WERI-Rb-1 (cell line): ENCODE results near the gene NEURL4.
"Not testable (repeated sequence)": the region's sequence is repeated elsewhere in the genome, so short reads cannot be mapped to it uniquely, and the experiment has no call there.

Experiments used
- DNase-seq: peaks from one replicate; pipeline ENCODE4 v3.0.0-alpha.2; 2020
- H3K27ac ChIP-seq: fragments of 250-450 bp; sonication (Bioruptor Pico); 2 replicates; pipeline ENCODE4 v1.5.1; 2020; ENCODE audit warnings: mild to moderate bottlenecking, moderate library complexity
- H3K27me3 ChIP-seq: fragments of 250-450 bp; sonication (Bioruptor Pico); 2 replicates; pipeline ENCODE4 v1.5.1; 2021; ENCODE audit warnings: mild to moderate bottlenecking, low read depth, moderate library complexity; ENCODE audit not compliant: insufficient read depth, severe bottlenecking
- H3K36me3 ChIP-seq: fragments of 250-450 bp; sonication (Bioruptor Pico); 2 replicates; pipeline ENCODE4 v1.5.1; 2020; ENCODE audit warnings: mild to moderate bottlenecking, moderate library complexity
- H3K4me3 ChIP-seq: 2 replicates; pipeline ENCODE4 v1.5.1; 2011; ENCODE audit warnings: low read depth, mild to moderate bottlenecking, control low read depth, low read length
- H3K9me3 ChIP-seq: fragments of 250-450 bp; sonication (Bioruptor Pico); 2 replicates; pipeline ENCODE4 v1.5.1; 2021; ENCODE audit warnings: mild to moderate bottlenecking, moderate library complexity; ENCODE audit not compliant: severe bottlenecking
- TF ChIP-seq, protein P1 (sequence below): IDR thresholded peaks from 2 replicates; pipeline ENCODE4 v1.5.1; 2011; ENCODE audit warnings: low read depth, mild to moderate bottlenecking, control low read depth, inconsistent platforms, low read length

NEURL4 gene

DNA sequence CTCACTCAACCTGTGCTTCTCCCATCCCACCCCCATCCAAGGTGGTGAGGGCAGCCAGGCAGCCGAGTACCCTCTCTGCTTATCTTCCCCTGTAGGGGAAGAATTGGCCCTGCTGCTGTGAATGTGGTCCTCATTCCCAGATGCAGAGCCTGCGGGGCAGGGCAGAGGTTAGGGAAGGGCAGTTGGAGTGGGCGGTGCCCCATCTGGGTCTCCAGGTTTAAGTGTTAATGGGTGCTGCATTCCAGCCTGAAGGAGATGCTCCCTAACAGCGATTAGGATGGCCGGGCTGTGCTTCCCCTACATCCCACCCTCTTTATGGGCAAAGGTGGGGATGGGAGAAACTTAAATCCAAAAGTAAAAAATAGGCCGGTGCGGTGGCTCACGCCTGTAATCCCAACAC is 37.9 kb upstream of the NEURL4 start:
- no peak for DNase-seq
- H3K4me3 ChIP-seq = no peak overlapping the region
- no peak overlapping the region for H3K27ac ChIP-seq

DNA sequence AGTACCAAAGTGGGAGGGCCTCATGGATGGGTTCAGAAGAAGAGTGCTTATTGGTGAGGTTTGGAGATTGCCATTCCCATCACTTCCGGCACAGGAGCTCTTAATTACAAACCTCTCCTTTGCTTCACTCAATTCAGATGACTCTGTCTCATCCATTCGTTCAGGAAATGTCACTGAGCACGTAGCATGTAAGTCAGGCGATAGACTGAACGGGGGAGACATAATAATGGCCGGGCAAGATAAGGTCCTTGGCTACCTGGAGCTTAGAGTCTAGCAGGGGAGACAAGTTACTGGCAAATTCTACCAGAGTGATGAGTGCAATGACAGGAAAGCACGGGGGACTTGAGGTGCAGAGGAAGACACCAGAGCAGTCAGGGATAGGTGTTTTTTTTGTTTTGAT is 36.8 kb upstream of the NEURL4 start:
- not testable (repeated sequence) for H3K9me3 ChIP-seq, H3K27me3 ChIP-seq, H3K4me3 ChIP-seq, H3K27ac ChIP-seq, DNase-seq, H3K36me3 ChIP-seq

More for the DNA sequence above, 37.9 kb upstream of the NEURL4 start:
- TF ChIP-seq, protein P1, sequence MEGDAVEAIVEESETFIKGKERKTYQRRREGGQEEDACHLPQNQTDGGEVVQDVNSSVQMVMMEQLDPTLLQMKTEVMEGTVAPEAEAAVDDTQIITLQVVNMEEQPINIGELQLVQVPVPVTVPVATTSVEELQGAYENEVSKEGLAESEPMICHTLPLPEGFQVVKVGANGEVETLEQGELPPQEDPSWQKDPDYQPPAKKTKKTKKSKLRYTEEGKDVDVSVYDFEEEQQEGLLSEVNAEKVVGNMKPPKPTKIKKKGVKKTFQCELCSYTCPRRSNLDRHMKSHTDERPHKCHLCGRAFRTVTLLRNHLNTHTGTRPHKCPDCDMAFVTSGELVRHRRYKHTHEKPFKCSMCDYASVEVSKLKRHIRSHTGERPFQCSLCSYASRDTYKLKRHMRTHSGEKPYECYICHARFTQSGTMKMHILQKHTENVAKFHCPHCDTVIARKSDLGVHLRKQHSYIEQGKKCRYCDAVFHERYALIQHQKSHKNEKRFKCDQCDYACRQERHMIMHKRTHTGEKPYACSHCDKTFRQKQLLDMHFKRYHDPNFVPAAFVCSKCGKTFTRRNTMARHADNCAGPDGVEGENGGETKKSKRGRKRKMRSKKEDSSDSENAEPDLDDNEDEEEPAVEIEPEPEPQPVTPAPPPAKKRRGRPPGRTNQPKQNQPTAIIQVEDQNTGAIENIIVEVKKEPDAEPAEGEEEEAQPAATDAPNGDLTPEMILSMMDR = no peak
- Histone ChIP-seq H3K27me3 (no peaks in the 10 kb centered on the region), H3K9me3 (no peaks in the 10 kb centered on the region), H3K36me3 (no peaks in the 10 kb centered on the region)

DNA sequence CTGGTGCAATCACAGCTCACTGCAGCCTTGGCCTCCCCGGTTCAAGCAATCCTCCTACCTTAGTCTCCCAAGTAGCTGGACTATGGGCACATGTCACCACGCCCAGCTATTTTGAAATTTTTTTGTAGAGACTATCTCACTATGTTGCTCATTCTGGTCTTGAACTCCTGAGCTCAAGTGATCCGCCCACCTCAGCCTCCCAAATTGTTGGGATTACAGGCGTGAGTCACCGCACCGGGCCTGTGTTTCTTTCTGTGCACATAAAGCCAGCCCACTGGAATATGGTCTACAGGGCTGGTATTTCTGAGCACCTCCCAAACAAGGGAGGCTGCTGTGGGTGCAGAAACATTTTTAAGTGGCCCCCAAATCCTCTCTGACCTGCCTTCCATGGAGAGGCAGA is 34.2 kb upstream of the NEURL4 start:
- no peaks in the 10 kb centered on the region for H3K36me3 ChIP-seq
- DNase-seq = no peak
- H3K27me3 ChIP-seq = no peaks in the 10 kb centered on the region
- H3K9me3 ChIP-seq = no peaks in the 10 kb centered on the region
- H3K27ac ChIP-seq = no peak overlapping the region
- TF ChIP-seq, protein P1 = no peak
- no peak overlapping the region for H3K4me3 ChIP-seq

DNA sequence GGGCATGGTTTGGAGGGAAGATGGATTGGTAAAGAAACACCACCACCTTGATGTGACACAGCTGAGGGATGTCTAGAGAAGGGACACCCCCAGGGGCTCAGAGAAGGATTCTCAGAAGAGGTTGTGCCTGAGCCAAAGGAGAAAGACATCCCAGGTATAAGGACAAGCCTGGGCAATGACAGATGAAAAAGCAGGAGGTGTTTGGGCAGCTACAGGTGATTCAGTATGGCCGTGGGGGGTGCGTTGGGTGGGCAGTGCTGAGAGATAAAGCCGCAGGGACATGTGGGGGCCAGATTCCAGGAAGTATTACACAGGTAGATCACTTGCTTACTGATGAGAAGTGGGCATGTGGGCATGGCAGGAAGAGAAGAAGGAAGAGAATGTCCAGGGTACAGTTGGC is 32.8 kb upstream of the NEURL4 start:
- Histone ChIP-seq H3K9me3 (no peaks in the 10 kb centered on the region), H3K27ac (no peak overlapping the region), H3K4me3 (no peak overlapping the region), H3K27me3 (no peaks in the 10 kb centered on the region), H3K36me3 (no peaks in the 10 kb centered on the region)
- TF ChIP-seq, protein P1 = no peak
- DNase-seq = no peak

DNA sequence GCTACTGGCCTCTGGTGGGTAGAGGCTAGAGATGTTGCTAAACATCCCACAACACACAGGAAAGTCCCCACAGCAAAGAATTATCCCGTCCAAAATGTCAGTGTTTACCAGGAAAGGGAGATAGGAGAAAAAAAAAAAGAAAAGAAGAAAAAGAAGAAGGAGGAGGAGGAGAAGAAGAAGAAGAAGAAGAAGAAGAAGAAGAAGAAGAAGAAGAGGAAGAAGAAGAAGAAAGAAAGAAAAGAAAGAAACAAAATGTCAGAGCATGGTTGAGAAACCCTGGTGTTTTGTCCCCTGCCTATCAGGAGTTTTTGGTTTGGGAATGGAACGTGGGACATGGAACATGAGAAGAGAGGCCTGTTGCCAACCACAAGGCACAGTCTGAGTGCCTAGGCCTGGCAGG is 28.2 kb upstream of the NEURL4 start:
- Histone ChIP-seq H3K27ac (no peak overlapping the region), H3K36me3 (no peaks in the 10 kb centered on the region), H3K4me3 (no peak overlapping the region), H3K9me3 (no peaks in the 10 kb centered on the region), H3K27me3 (no peaks in the 10 kb centered on the region)
- DNase-seq = no peak
- TF ChIP-seq, protein P1 = no peak

DNA sequence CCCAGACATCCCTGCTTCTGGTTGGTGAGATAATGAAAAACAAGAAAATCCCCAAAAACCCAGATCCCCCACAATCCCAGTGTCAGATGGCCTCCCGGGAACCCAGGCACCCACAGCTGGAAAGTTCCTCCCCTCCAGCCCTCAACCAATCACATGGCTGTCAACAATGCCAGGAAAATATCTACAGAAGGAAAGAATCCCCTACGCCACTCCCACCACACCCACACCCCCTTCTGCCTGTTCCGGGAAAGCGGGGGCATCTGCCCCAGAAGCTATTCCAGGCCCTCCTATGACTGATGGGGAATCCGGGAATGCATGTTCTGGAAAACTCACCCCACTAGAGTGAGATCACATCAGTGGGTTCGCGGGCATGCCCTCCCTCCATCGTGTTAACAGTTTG is 27.6 kb upstream of the NEURL4 start:
- no peak overlapping the region for H3K27ac ChIP-seq
- TF ChIP-seq, protein P1 = no peak
- no peak for DNase-seq
- H3K36me3 ChIP-seq = no peaks in the 10 kb centered on the region
- H3K4me3 ChIP-seq = no peak overlapping the region
- no peaks in the 10 kb centered on the region for H3K27me3 ChIP-seq
- H3K9me3 ChIP-seq = no peaks in the 10 kb centered on the region
